Measurements from ENCODE around the gene ATF7. TPM values are rescaled to one million over a fixed set of nuclear protein-coding genes. Genes with fewer than 3 reads are reported as not detected.

Gene ATF7
- total and polyA plus RNA-seq, 2 of the 13 experiments (the other 11 are each of a cell fraction or from before 2014, with no cell fraction given), result 9.6 to 16.2 TPM

DNA sequence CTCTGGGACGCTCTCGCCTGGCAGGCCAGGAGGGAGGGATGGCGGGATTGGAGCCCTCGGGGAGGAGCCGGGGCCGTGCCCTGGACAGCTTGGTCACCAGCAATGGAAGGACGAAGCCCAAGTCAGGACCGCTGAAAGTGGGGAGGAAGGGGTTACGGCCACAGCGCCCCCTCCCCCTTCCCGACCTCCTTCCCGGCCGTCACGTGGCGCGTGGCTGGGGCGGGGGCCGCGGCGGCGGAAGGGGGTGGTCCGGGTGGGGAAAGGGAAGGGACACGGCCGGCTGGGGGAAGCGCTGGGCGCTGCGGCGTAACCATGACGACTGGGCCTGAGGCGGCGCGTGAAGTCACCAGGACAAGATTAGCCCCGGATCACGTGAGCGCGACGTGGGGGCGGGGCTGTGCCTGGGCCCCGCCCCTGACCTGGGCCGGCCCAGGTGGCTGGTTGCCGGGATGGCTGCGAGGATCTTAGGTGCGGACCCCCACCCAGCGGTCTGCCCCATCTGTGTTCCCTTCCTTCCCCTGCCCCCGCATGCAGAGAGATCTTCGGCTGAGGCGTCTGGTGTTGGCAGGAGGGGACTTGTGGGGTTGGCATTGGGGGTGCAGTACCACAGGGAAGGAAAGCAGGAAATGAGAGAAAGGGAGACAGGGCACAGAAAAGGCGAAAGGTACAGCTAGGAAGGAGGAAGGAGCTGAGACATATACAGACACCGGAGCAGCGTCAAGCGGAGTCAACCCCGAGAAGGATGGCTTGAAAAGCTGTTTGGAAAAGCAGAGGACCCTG lies 133.2 kb downstream of the ATF7 start (continued):
- TF ChIP-seq, protein P1, sequence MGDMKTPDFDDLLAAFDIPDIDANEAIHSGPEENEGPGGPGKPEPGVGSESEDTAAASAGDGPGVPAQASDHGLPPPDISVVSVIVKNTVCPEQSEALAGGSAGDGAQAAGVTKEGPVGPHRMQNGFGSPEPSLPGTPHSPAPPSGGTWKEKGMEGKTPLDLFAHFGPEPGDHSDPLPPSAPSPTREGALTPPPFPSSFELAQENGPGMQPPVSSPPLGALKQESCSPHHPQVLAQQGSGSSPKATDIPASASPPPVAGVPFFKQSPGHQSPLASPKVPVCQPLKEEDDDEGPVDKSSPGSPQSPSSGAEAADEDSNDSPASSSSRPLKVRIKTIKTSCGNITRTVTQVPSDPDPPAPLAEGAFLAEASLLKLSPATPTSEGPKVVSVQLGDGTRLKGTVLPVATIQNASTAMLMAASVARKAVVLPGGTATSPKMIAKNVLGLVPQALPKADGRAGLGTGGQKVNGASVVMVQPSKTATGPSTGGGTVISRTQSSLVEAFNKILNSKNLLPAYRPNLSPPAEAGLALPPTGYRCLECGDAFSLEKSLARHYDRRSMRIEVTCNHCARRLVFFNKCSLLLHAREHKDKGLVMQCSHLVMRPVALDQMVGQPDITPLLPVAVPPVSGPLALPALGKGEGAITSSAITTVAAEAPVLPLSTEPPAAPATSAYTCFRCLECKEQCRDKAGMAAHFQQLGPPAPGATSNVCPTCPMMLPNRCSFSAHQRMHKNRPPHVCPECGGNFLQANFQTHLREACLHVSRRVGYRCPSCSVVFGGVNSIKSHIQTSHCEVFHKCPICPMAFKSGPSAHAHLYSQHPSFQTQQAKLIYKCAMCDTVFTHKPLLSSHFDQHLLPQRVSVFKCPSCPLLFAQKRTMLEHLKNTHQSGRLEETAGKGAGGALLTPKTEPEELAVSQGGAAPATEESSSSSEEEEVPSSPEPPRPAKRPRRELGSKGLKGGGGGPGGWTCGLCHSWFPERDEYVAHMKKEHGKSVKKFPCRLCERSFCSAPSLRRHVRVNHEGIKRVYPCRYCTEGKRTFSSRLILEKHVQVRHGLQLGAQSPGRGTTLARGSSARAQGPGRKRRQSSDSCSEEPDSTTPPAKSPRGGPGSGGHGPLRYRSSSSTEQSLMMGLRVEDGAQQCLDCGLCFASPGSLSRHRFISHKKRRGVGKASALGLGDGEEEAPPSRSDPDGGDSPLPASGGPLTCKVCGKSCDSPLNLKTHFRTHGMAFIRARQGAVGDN (CRISPR knock-in tag; IDR thresholded peaks at IDR 0.05), result peak; percentile 69
- TF ChIP-seq EED (CRISPR knock-in tag; IDR thresholded peaks at IDR 0.05) (no peak), ZZZ3 (CRISPR knock-in tag; IDR thresholded peaks at IDR 0.05; ENCODE audit: borderline replicate concordance) (no peak), SUZ12 (IDR thresholded peaks at IDR 0.05; ENCODE audit: low read depth, low read length) (no peak), NFRKB (IDR thresholded peaks at IDR 0.05) (no peak), ZNF331 (CRISPR knock-in tag; IDR thresholded peaks at IDR 0.05) (peak; percentile 61; the same call in 1 of the 2 replicates), ZNF570 (CRISPR knock-in tag; IDR thresholded peaks at IDR 0.05; ENCODE audit: borderline replicate concordance) (no peak), HOXA3 (CRISPR knock-in tag; IDR thresholded peaks at IDR 0.05) (0 out of 2 replicates have a peak, but pooled peaks have one; percentile 56), ZNF557 (CRISPR knock-in tag; IDR thresholded peaks at IDR 0.05) (no peak), NRL (CRISPR knock-in tag; IDR thresholded peaks at IDR 0.05; ENCODE audit: borderline replicate concordance) (no peak), TRIM24 (CRISPR knock-in tag; IDR thresholded peaks at IDR 0.05) (no peak), ZNF746 (CRISPR knock-in tag; IDR thresholded peaks at IDR 0.05) (no peak), BHLHE40 (IDR thresholded peaks at IDR 0.05; ENCODE audit: low read length) (peak; percentile 95), ZBTB3 (CRISPR knock-in tag; IDR thresholded peaks at IDR 0.05; ENCODE audit: borderline replicate concordance, low read depth) (no peak)
- TF ChIP-seq, protein P2, sequence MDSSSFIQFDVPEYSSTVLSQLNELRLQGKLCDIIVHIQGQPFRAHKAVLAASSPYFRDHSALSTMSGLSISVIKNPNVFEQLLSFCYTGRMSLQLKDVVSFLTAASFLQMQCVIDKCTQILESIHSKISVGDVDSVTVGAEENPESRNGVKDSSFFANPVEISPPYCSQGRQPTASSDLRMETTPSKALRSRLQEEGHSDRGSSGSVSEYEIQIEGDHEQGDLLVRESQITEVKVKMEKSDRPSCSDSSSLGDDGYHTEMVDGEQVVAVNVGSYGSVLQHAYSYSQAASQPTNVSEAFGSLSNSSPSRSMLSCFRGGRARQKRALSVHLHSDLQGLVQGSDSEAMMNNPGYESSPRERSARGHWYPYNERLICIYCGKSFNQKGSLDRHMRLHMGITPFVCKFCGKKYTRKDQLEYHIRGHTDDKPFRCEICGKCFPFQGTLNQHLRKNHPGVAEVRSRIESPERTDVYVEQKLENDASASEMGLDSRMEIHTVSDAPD (CRISPR knock-in tag; IDR thresholded peaks at IDR 0.05), result no peak
- TF ChIP-seq, protein P3, sequence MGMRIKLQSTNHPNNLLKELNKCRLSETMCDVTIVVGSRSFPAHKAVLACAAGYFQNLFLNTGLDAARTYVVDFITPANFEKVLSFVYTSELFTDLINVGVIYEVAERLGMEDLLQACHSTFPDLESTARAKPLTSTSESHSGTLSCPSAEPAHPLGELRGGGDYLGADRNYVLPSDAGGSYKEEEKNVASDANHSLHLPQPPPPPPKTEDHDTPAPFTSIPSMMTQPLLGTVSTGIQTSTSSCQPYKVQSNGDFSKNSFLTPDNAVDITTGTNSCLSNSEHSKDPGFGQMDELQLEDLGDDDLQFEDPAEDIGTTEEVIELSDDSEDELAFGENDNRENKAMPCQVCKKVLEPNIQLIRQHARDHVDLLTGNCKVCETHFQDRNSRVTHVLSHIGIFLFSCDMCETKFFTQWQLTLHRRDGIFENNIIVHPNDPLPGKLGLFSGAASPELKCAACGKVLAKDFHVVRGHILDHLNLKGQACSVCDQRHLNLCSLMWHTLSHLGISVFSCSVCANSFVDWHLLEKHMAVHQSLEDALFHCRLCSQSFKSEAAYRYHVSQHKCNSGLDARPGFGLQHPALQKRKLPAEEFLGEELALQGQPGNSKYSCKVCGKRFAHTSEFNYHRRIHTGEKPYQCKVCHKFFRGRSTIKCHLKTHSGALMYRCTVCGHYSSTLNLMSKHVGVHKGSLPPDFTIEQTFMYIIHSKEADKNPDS (CRISPR knock-in tag; IDR thresholded peaks at IDR 0.05), result 0 out of 2 replicates have a peak, but pooled peaks have one; percentile 49
- TF ChIP-seq, protein P4, sequence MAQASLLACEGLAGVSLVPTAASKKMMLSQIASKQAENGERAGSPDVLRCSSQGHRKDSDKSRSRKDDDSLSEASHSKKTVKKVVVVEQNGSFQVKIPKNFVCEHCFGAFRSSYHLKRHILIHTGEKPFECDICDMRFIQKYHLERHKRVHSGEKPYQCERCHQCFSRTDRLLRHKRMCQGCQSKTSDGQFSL (CRISPR knock-in tag; IDR thresholded peaks at IDR 0.05), result no peak; the same call in 1 of the 2 replicates
- TF ChIP-seq, protein P5, sequence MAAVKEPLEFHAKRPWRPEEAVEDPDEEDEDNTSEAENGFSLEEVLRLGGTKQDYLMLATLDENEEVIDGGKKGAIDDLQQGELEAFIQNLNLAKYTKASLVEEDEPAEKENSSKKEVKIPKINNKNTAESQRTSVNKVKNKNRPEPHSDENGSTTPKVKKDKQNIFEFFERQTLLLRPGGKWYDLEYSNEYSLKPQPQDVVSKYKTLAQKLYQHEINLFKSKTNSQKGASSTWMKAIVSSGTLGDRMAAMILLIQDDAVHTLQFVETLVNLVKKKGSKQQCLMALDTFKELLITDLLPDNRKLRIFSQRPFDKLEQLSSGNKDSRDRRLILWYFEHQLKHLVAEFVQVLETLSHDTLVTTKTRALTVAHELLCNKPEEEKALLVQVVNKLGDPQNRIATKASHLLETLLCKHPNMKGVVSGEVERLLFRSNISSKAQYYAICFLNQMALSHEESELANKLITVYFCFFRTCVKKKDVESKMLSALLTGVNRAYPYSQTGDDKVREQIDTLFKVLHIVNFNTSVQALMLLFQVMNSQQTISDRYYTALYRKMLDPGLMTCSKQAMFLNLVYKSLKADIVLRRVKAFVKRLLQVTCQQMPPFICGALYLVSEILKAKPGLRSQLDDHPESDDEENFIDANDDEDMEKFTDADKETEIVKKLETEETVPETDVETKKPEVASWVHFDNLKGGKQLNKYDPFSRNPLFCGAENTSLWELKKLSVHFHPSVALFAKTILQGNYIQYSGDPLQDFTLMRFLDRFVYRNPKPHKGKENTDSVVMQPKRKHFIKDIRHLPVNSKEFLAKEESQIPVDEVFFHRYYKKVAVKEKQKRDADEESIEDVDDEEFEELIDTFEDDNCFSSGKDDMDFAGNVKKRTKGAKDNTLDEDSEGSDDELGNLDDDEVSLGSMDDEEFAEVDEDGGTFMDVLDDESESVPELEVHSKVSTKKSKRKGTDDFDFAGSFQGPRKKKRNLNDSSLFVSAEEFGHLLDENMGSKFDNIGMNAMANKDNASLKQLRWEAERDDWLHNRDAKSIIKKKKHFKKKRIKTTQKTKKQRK (IDR thresholded peaks at IDR 0.05; ENCODE audit: low read length), result no peak

Data from HepG2 (cell line).